HepG2 (cell line): ENCODE measurements around the gene AK4. TPM values are rescaled to one million over a fixed set of nuclear protein-coding genes. Genes with fewer than 3 reads are reported as not detected.

Source experiments
- ATF2 ChIP-seq: sonication (generic); formaldehyde crosslinking; IDR thresholded peaks from 2 replicates; pipeline ENCODE4 v1.4.0; 2020; ENCODE audit warnings: missing genetic modification reagents
- DMAP1 ChIP-seq: IDR thresholded peaks from 2 replicates; pipeline ENCODE4 v1.6.1; 2016
- FOXO1 ChIP-seq: sonication (generic); formaldehyde crosslinking; IDR thresholded peaks from 2 replicates; pipeline ENCODE4 v1.4.0; 2020; ENCODE audit warnings: missing genetic modification reagents
- HIVEP1 ChIP-seq: sonication (generic); formaldehyde crosslinking; IDR thresholded peaks from 2 replicates; pipeline ENCODE4 v1.4.0; 2020; ENCODE audit warnings: mild to moderate bottlenecking, missing genetic modification reagents
- IRX3 ChIP-seq: sonication (generic); formaldehyde crosslinking; IDR thresholded peaks from 2 replicates; pipeline ENCODE4 v1.8.1; 2023; ENCODE audit warnings: mild to moderate bottlenecking, low read depth, missing genetic modification reagents, borderline replicate concordance
- MED1 ChIP-seq: sonication (generic); formaldehyde crosslinking; IDR thresholded peaks from 2 replicates; pipeline ENCODE4 v1.4.0; 2020; ENCODE audit warnings: missing genetic modification reagents
- MYC ChIP-seq: sonication (generic); formaldehyde crosslinking; IDR thresholded peaks from 2 replicates; pipeline ENCODE4 v1.9.0; 2021; ENCODE audit warnings: missing genetic modification reagents, borderline replicate concordance
- NCOR1 ChIP-seq: fragments of 200-600 bp; sonication (generic); IDR thresholded peaks from 2 replicates; pipeline ENCODE4 v1.7.0; 2017; ENCODE audit warnings: antibody characterized with exemption, low read length, borderline replicate concordance
- PBX2 ChIP-seq: IDR thresholded peaks from 2 replicates; pipeline ENCODE4 v1.6.1; 2016; ENCODE audit warnings: control low read depth
- PCBP1 ChIP-seq: fragments of 200-400 bp; formaldehyde crosslinking; IDR thresholded peaks from 2 replicates; pipeline ENCODE4 v1.6.1; 2017; ENCODE audit warnings: mild to moderate bottlenecking, low read depth, low read length, borderline replicate concordance
- POLR2A ChIP-seq, 2 experiments: IDR thresholded peaks; 2 replicates each; pipeline ENCODE4 v1.6.1; 2011; ENCODE audit warnings: low read depth in 2 of 2, low read length in 2 of 2, mild to moderate bottlenecking in 1 of 2, moderate library complexity in 1 of 2; ENCODE audit not compliant: insufficient read depth in 1 of 2
- RFXAP ChIP-seq: sonication (generic); formaldehyde crosslinking; IDR thresholded peaks from 2 replicates; pipeline ENCODE4 v1.4.0; 2020; ENCODE audit warnings: missing genetic modification reagents, borderline replicate concordance
- SIX1 ChIP-seq: sonication (generic); formaldehyde crosslinking; IDR thresholded peaks from 2 replicates; pipeline ENCODE4 v1.4.0; 2020; ENCODE audit warnings: missing genetic modification reagents, borderline replicate concordance
- SMARCE1 ChIP-seq: fragments of 450-650 bp; IDR thresholded peaks from 2 replicates; pipeline ENCODE4 v1.6.1; 2017; ENCODE audit warnings: borderline replicate concordance
- SP140L ChIP-seq: sonication (generic); formaldehyde crosslinking; IDR thresholded peaks from 2 replicates; pipeline ENCODE4 v1.4.0; 2020; ENCODE audit warnings: missing genetic modification reagents, borderline replicate concordance
- THAP7 ChIP-seq: sonication (generic); formaldehyde crosslinking; IDR thresholded peaks from 2 replicates; pipeline ENCODE4 v1.8.1; 2023; ENCODE audit warnings: mild to moderate bottlenecking, missing genetic modification reagents
- ZBTB37 ChIP-seq: sonication (generic); formaldehyde crosslinking; IDR thresholded peaks from 2 replicates; pipeline ENCODE4 v1.4.0; 2020; ENCODE audit warnings: mild to moderate bottlenecking, missing genetic modification reagents
- ZNF205 ChIP-seq: IDR thresholded peaks from 2 replicates; pipeline ENCODE4 v1.6.1; 2018; ENCODE audit warnings: missing biosample characterization, missing genetic modification reagents
- ZNF263 ChIP-seq: sonication (generic); formaldehyde crosslinking; IDR thresholded peaks from 2 replicates; pipeline ENCODE4 v1.4.0; 2020; ENCODE audit warnings: missing genetic modification reagents
- ZNF282 ChIP-seq: fragments of 450-650 bp; IDR thresholded peaks from 2 replicates; pipeline ENCODE4 v1.6.1; 2018; ENCODE audit not compliant: partially characterized antibody
- ZNF550 ChIP-seq: sonication (generic); formaldehyde crosslinking; IDR thresholded peaks from 2 replicates; pipeline ENCODE4 v1.4.0; 2020; ENCODE audit warnings: mild to moderate bottlenecking, missing genetic modification reagents, borderline replicate concordance
- ZNF839 ChIP-seq: sonication (generic); formaldehyde crosslinking; IDR thresholded peaks from 2 replicates; pipeline ENCODE4 v1.4.0; 2020; ENCODE audit warnings: missing genetic modification reagents, mild to moderate bottlenecking, borderline replicate concordance
- ZNF841 ChIP-seq: sonication (generic); formaldehyde crosslinking; IDR thresholded peaks from 2 replicates; pipeline ENCODE4 v1.8.1; 2023; ENCODE audit warnings: missing genetic modification reagents, borderline replicate concordance
- polyA plus RNA-seq, 8 experiments: library from polyadenylated mRNA; depleted of rRNA in 3 of 8; stranded (reverse) in 7 of 8; unstranded in 1 of 8; fragments of >200 nt; fragmentation: Illumina TruSeq in 4 of 8; extraction: Trizol in 4 of 8; gene quantifications; 2 replicates each; pipeline versions ENCODE4 v1.2.1 to v1.2.3, GENCODE V29; 2011 to 2016; ENCODE audit warnings: low read depth in 4 of 8, missing spikeins in 1 of 8, mixed read lengths in 1 of 8; ENCODE audit not compliant: insufficient read depth in 1 of 8
- total RNA-seq, 5 experiments: library from RNA; depleted of rRNA; stranded (reverse); fragments of >200 nt; fragmentation: Illumina TruSeq; extraction: Trizol; gene quantifications; 2 replicates each; pipeline ENCODE4 v1.2.3, GENCODE V29; 2016; ENCODE audit warnings: low read depth in 1 of 5

Gene AK4
- total and polyA plus RNA-seq, 2 of the 13 experiments (the other 11 are each of a cell fraction or from before 2014, with no cell fraction given) = 110 to 160 TPM

- TF ChIP-seq SIX1 (CRISPR knock-in tag) (no peak), NCOR1 (no peak), RFXAP (no peak), ZBTB37 (CRISPR knock-in tag) (no peak), ZNF550 (CRISPR knock-in tag) (no peak), DMAP1 (CRISPR knock-in tag) (0 out of 2 replicates have a peak, but pooled peaks have one; percentile 19), SMARCE1 (no peak), MYC (peak; percentile 82), ZNF839 (CRISPR knock-in tag) (0 out of 2 replicates have a peak, but pooled peaks have one; percentile 42), ZNF263 (CRISPR knock-in tag) (peak; percentile 81), THAP7 (CRISPR knock-in tag) (no peak), MED1 (CRISPR knock-in tag) (no peak), PCBP1 (0 out of 2 replicates have a peak, but pooled peaks have one; percentile 18), IRX3 (no peak), ATF2 (CRISPR knock-in tag) (no peak), SP140L (CRISPR knock-in tag) (no peak), PBX2 (CRISPR knock-in tag) (no peak), POLR2A (IDR thresholded peaks at IDR 0.05; ENCODE audit: insufficient read depth in 1 of 2, low read depth in 2 of 2, low read length in 2 of 2) (peak in 1 of 2 experiments; percentile 49; a peak in 2 of 4 replicates), ZNF841 (CRISPR knock-in tag) (0 out of 2 replicates have a peak, but pooled peaks have one; percentile 45), FOXO1 (CRISPR knock-in tag) (peak; percentile 13; the same call in 1 of the 2 replicates), ZNF205 (CRISPR knock-in tag) (no peak), HIVEP1 (CRISPR knock-in tag) (no peak), ZNF282 (no peak)
Observed at GRCh38 chr1:65148548-65149350, 746 bp downstream of the AK4 start (continued).
